ENCODE results near the gene NDUFAF5.

GRCh38 chr20:13741879-13742278 lies 42.9 kb upstream of the NDUFAF5 start:
- TF ChIP-seq CTCF (conservative IDR thresholded peaks at IDR 0.05 in 1 of 2, IDR thresholded peaks at IDR 0.05 in 1 of 2; ENCODE audit: extremely low read depth in 1 of 2, insufficient read depth in 1 of 2, low read depth in 1 of 2, low read length in 2 of 2), result no peak
- TF ChIP-seq EZH2 (IDR thresholded peaks at IDR 0.05; ENCODE audit: borderline replicate concordance, low read length), result no peak

Measured in mammary epithelial cell (primary cell).